Measurements from ENCODE around the gene OST4.

OST4 gene

GRCh38 chr2:27033253-27033852, 38.1 kb downstream of the OST4 start:
- Histone ChIP-seq H3K4me1 (peaks cover 14% of the 10 kb centered on the region), H3K4me2 (ENCODE audit: low read length) (peak overlapping the region; percentile 99), H3K27me3 (ENCODE audit: control insufficient read depth, insufficient read depth, low read length) (no peaks in the 10 kb centered on the region), H3K9me3 (ENCODE audit: control insufficient read depth, low read length) (no peaks in the 10 kb centered on the region), H3K9ac (peak overlapping the region; percentile 64), H3K4me3 (ENCODE audit: low read depth, low read length) (peak overlapping the region; percentile 87), H2AFZ (peak overlapping the region; percentile 96), H3K36me3 (ENCODE audit: control insufficient read depth, insufficient read depth, low read length) (no peaks in the 10 kb centered on the region), H3K27ac (peak overlapping the region; percentile 27), H3K79me2 (no peaks in the 10 kb centered on the region)
- no peak for TF ChIP-seq CTCF (IDR thresholded peaks at IDR 0.05)

GRCh38 chr2:27032495-27033252, 38.8 kb downstream of the OST4 start, which contains the start of gene TMEM214:
Gene TMEM214, plus strand, starts transcription at chr2:27032965. Its CDS starts 51 bp downstream, at chr2:27033016.
- Histone ChIP-seq H3K4me3 (ENCODE audit: low read depth, low read length) (peak within 1 kb of the TSS; percentile 87), H3K4me1 (peaks cover 14% of the 10 kb centered on the region), H3K27ac (peak within 1 kb of the TSS; percentile 27), H3K79me2 (no peaks in the 10 kb centered on the region), H3K9ac (peak within 1 kb of the TSS; percentile 64), H3K27me3 (ENCODE audit: control insufficient read depth, insufficient read depth, low read length) (no peaks in the 10 kb centered on the region), H3K36me3 (ENCODE audit: control insufficient read depth, insufficient read depth, low read length) (no peaks in the 10 kb centered on the region), H2AFZ (peak within 1 kb of the TSS; percentile 96), H3K9me3 (ENCODE audit: control insufficient read depth, low read length) (no peaks in the 10 kb centered on the region), H3K4me2 (ENCODE audit: low read length) (peak within 1 kb of the TSS; percentile 99)
- no peak for TF ChIP-seq CTCF (IDR thresholded peaks at IDR 0.05)

GRCh38 chr2:27029051-27029450, 42.4 kb downstream of the OST4 start:
- no peak for TF ChIP-seq CTCF (IDR thresholded peaks at IDR 0.05)
- H3K36me3 ChIP-seq (ENCODE audit: control insufficient read depth, insufficient read depth, low read length) = no peaks in the 10 kb centered on the region
- H3K79me2 ChIP-seq = no peaks in the 10 kb centered on the region
- H2AFZ ChIP-seq = no peak overlapping the region
- no peaks in the 10 kb centered on the region for H3K9me3 ChIP-seq (ENCODE audit: control insufficient read depth, low read length)
- H3K27ac ChIP-seq = no peak overlapping the region
- no peak overlapping the region for H3K4me3 ChIP-seq (ENCODE audit: low read depth, low read length)
- H3K9ac ChIP-seq = no peak overlapping the region
- no peaks in the 10 kb centered on the region for H3K27me3 ChIP-seq (ENCODE audit: control insufficient read depth, insufficient read depth, low read length)
- peaks cover 12% of the 10 kb centered on the region for H3K4me1 ChIP-seq
- no peak overlapping the region for H3K4me2 ChIP-seq (ENCODE audit: low read length)

- no peak overlapping the region for H3K9ac ChIP-seq
- peaks cover 11% of the 10 kb centered on the region for H3K79me2 ChIP-seq
- no peak overlapping the region for H3K4me3 ChIP-seq (ENCODE audit: low read depth, low read length)
- no peaks in the 10 kb centered on the region for H3K9me3 ChIP-seq (ENCODE audit: control insufficient read depth, low read length)
- H3K36me3 ChIP-seq (ENCODE audit: control insufficient read depth, insufficient read depth, low read length) = no peaks in the 10 kb centered on the region
- H2AFZ ChIP-seq = no peak overlapping the region
- peaks cover 3% of the 10 kb centered on the region for H3K4me1 ChIP-seq
- H3K27me3 ChIP-seq (ENCODE audit: control insufficient read depth, insufficient read depth, low read length) = no peaks in the 10 kb centered on the region
- no peak overlapping the region for H3K4me2 ChIP-seq (ENCODE audit: low read length)
- TF ChIP-seq CTCF (IDR thresholded peaks at IDR 0.05) = no peak
- no peak overlapping the region for H3K27ac ChIP-seq
Observed at GRCh38 chr2:27027211-27027651, 44.2 kb downstream of the OST4 start.
